ENCODE data around the gene EDEM1.

The EDEM1 gene

GRCh38 chr3:5186089-5186857 lies 1.2 kb upstream of the EDEM1 start:
- peak overlapping the region; percentile 14 for H3K27ac Mint-ChIP-seq
- DNase-seq (ENCODE audit: low spot score) = no peak
- no peaks in the 10 kb centered on the region for H3K9me3 Mint-ChIP-seq
- peaks cover 29% of the 10 kb centered on the region for H3K4me1 Mint-ChIP-seq (ENCODE audit: low read depth)
- H3K4me3 Mint-ChIP-seq = peak overlapping the region; percentile 99
- H3K27me3 Mint-ChIP-seq (ENCODE audit: low read depth) = no peaks in the 10 kb centered on the region
- peaks cover 18% of the 10 kb centered on the region for H3K36me3 Mint-ChIP-seq (ENCODE audit: low read depth)

DNA sequence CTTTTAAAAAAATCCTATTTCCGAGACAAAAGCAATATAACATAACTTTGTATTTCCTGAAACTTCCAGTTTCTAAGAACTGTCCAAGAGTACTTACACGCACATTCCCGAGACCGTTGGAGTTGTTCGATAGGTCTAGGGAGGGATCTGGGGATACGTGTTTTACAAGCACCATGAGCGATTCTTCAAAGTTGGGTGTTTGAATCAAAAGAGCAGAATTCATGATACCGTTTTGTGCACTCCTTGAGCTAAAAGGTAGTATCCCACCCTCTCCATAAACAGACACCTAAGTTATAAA lies 700 bp upstream of the EDEM1 start:
- no peak for DNase-seq (ENCODE audit: low spot score)
- Mint-ChIP-seq H3K27ac (peak overlapping the region; percentile 98), H3K36me3 (ENCODE audit: low read depth) (peaks cover 19% of the 10 kb centered on the region), H3K9me3 (no peaks in the 10 kb centered on the region), H3K27me3 (ENCODE audit: low read depth) (no peaks in the 10 kb centered on the region), H3K4me3 (peak overlapping the region; percentile 99), H3K4me1 (ENCODE audit: low read depth) (peaks cover 34% of the 10 kb centered on the region)

- H3K4me3 Mint-ChIP-seq = peak overlapping the region; percentile 99
- H3K9me3 Mint-ChIP-seq = no peaks in the 10 kb centered on the region
- H3K27me3 Mint-ChIP-seq (ENCODE audit: low read depth) = no peaks in the 10 kb centered on the region
- peaks cover 30% of the 10 kb centered on the region for H3K36me3 Mint-ChIP-seq (ENCODE audit: low read depth)
- H3K27ac Mint-ChIP-seq = peak overlapping the region; percentile 97
- DNase-seq (ENCODE audit: low spot score) = peak; percentile 68
- peaks cover 43% of the 10 kb centered on the region for H3K4me1 Mint-ChIP-seq (ENCODE audit: low read depth)
Observed at GRCh38 chr3:5187920-5188418, 462 bp downstream of the EDEM1 start.

DNA sequence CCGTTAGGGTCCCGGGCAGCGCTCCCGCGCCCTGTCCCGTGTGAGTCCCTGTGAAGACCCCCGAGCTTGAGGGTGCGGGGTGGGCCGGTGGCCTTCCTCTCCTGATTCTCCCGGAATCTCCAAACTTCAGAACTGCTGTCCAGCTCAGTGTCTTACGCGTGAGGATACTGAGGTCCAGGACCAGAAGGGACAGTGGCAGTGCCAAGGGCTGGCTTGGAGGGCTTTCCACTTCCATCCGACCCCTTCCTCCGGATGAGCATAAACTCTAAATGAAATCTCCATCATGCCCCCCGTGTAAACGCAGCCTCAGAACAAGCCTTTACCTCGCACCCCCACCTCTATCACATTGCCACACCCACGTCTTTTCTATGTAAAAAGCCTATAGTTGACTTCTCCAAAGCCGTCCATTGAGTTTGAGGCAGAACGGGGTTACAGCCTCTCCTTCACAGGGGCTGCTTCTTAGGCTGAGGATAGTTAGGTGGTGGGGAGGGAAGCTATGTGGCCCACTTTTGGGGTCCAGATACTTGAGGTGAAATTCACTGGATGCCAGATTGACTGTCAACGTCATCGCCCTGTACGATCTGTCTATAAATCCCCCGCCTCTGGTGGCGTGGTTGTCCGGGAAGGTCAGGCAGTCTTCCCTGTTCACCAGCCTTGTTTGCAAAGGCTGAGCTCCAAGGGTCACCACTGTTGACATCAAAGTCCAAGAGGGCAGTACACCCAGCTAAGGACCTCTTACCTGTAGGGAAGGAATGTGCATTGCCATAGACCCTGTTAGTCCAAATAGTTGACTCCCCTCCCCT lies 1.1 kb downstream of the EDEM1 start:
- H3K9me3 Mint-ChIP-seq = no peaks in the 10 kb centered on the region
- H3K4me3 Mint-ChIP-seq = peak overlapping the region; percentile 96
- peak overlapping the region; percentile 97 for H3K27ac Mint-ChIP-seq
- peaks cover 45% of the 10 kb centered on the region for H3K4me1 Mint-ChIP-seq (ENCODE audit: low read depth)
- H3K27me3 Mint-ChIP-seq (ENCODE audit: low read depth) = no peaks in the 10 kb centered on the region
- peak; percentile 55 for DNase-seq (ENCODE audit: low spot score)
- H3K36me3 Mint-ChIP-seq (ENCODE audit: low read depth) = peaks cover 32% of the 10 kb centered on the region

- Mint-ChIP-seq H3K4me3 (peak overlapping the region; percentile 96), H3K27ac (peak overlapping the region; percentile 84), H3K9me3 (no peaks in the 10 kb centered on the region), H3K27me3 (ENCODE audit: low read depth) (no peaks in the 10 kb centered on the region), H3K4me1 (ENCODE audit: low read depth) (peaks cover 61% of the 10 kb centered on the region), H3K36me3 (ENCODE audit: low read depth) (peaks cover 47% of the 10 kb centered on the region)
- DNase-seq (ENCODE audit: low spot score) = peak; percentile 59
Observed at GRCh38 chr3:5190147-5190791, 2.8 kb downstream of the EDEM1 start.

DNA sequence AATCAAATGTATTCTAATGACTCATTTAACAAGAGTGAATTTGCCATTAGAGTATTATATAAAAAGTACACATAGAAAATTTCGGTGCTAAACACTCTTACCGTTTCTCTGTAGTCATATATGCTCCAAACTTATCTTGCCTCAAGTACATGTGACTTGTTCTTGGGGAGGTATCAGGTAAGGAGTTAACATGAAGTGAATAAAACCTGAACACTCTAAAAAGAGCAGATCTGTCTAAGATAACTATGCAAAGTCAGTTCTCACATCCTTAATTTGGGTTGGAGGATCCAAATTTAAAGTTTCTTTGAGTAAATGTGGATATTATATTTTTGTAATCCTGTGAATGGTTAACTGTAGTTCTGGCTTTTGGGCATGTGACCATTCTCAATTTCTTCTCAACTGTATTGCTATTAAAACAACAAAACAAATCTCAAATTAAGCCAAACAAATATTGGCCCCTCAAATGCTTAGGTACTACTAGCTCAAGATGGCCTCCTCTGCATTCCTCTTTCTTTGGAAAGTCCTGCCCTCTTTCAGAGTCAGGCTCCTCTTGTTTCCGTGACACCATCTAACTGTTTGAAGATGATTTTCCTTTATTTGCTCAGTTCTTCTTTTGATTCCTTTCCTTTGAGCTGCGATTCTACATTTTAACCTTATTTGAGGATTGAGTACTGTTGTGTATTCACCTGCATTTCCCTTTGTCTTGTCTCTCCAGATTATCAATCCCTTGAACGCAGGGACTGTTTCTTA lies 4.2 kb downstream of the EDEM1 start:
- DNase-seq (ENCODE audit: low spot score) = no peak
- H3K27ac Mint-ChIP-seq = peak overlapping the region; percentile 74
- H3K4me1 Mint-ChIP-seq (ENCODE audit: low read depth) = peaks cover 66% of the 10 kb centered on the region
- H3K36me3 Mint-ChIP-seq (ENCODE audit: low read depth) = peaks cover 60% of the 10 kb centered on the region
- H3K4me3 Mint-ChIP-seq = peak overlapping the region; percentile 55
- no peaks in the 10 kb centered on the region for H3K27me3 Mint-ChIP-seq (ENCODE audit: low read depth)
- H3K9me3 Mint-ChIP-seq = no peaks in the 10 kb centered on the region

GRCh38 chr3:5192571-5193365 lies 5.3 kb downstream of the EDEM1 start:
- peak overlapping the region; percentile 55 for H3K4me3 Mint-ChIP-seq
- peak; percentile 52 for DNase-seq (ENCODE audit: low spot score)
- peaks cover 72% of the 10 kb centered on the region for H3K4me1 Mint-ChIP-seq (ENCODE audit: low read depth)
- H3K9me3 Mint-ChIP-seq = no peaks in the 10 kb centered on the region
- H3K27ac Mint-ChIP-seq = peak overlapping the region; percentile 74
- H3K36me3 Mint-ChIP-seq (ENCODE audit: low read depth) = peaks cover 71% of the 10 kb centered on the region
- H3K27me3 Mint-ChIP-seq (ENCODE audit: low read depth) = no peaks in the 10 kb centered on the region

GRCh38 chr3:5194341-5194740 lies 6.8 kb downstream of the EDEM1 start:
- no peaks in the 10 kb centered on the region for H3K9me3 Mint-ChIP-seq
- H3K4me3 Mint-ChIP-seq = peak overlapping the region; percentile 71

DNA sequence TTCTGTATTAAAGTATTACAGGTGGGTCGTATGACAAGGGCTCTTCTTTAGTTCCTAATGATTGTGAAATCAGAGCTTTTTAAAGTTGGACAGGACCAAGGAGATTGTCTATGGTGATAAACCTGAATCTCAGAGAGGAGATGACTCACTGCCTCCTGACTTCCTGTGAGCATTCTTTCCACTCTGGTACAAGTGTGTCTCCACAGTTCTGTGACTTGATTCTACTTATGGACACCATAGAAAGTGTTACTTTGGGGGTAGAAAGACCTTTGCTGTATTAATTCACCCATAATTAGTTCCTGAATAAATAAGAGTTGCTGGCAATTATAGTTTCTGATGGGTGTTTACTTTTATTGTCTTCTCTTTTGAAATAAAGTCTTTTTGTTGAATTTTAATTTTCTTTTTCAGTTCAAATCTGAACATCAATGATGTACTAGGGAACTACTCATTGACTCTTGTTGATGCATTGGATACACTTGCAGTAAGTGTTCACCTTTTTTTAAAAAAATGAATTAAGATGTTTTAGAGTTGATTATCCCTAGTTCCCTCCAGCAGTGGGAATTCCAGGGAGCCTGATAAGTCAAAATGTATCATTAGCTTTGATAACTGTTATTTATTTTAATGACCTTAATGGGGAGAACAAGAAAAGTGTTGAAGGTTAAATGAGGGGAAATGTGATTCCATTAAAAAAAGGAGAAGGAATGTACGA lies 7.4 kb downstream of the EDEM1 start:
- peak; percentile 60 for DNase-seq (ENCODE audit: low spot score)
- Mint-ChIP-seq H3K36me3 (ENCODE audit: low read depth) (peaks cover 76% of the 10 kb centered on the region), H3K9me3 (no peaks in the 10 kb centered on the region)

More at GRCh38 chr3:5194341-5194740, 6.8 kb downstream of the EDEM1 start:
- Mint-ChIP-seq H3K27me3 (ENCODE audit: low read depth) (no peaks in the 10 kb centered on the region), H3K27ac (peak overlapping the region; percentile 90), H3K4me1 (ENCODE audit: low read depth) (peaks cover 80% of the 10 kb centered on the region), H3K36me3 (ENCODE audit: low read depth) (peaks cover 75% of the 10 kb centered on the region)
- DNase-seq (ENCODE audit: low spot score) = no peak

GRCh38 chr3:5195605-5196004 lies 8.1 kb downstream of the EDEM1 start:
- peaks cover 73% of the 10 kb centered on the region for H3K4me1 Mint-ChIP-seq (ENCODE audit: low read depth)
- peak; percentile 41 for DNase-seq (ENCODE audit: low spot score)
- no peaks in the 10 kb centered on the region for H3K9me3 Mint-ChIP-seq
- H3K27ac Mint-ChIP-seq = peak overlapping the region; percentile 90
- H3K36me3 Mint-ChIP-seq (ENCODE audit: low read depth) = peaks cover 77% of the 10 kb centered on the region
- H3K27me3 Mint-ChIP-seq (ENCODE audit: low read depth) = no peaks in the 10 kb centered on the region
- H3K4me3 Mint-ChIP-seq = peak overlapping the region; percentile 71

More for the DNA sequence above, 7.4 kb downstream of the EDEM1 start:
- Mint-ChIP-seq H3K4me3 (peak overlapping the region; percentile 71), H3K27me3 (ENCODE audit: low read depth) (no peaks in the 10 kb centered on the region), H3K4me1 (ENCODE audit: low read depth) (peaks cover 78% of the 10 kb centered on the region), H3K27ac (peak overlapping the region; percentile 90)

- no peak for DNase-seq (ENCODE audit: low spot score)
- Mint-ChIP-seq H3K36me3 (ENCODE audit: low read depth) (peaks cover 83% of the 10 kb centered on the region), H3K27me3 (ENCODE audit: low read depth) (no peaks in the 10 kb centered on the region), H3K4me3 (peak overlapping the region; percentile 71), H3K4me1 (ENCODE audit: low read depth) (peaks cover 66% of the 10 kb centered on the region), H3K9me3 (no peaks in the 10 kb centered on the region), H3K27ac (peak overlapping the region; percentile 90)
Observed at GRCh38 chr3:5197022-5197421, 9.5 kb downstream of the EDEM1 start.

DNA sequence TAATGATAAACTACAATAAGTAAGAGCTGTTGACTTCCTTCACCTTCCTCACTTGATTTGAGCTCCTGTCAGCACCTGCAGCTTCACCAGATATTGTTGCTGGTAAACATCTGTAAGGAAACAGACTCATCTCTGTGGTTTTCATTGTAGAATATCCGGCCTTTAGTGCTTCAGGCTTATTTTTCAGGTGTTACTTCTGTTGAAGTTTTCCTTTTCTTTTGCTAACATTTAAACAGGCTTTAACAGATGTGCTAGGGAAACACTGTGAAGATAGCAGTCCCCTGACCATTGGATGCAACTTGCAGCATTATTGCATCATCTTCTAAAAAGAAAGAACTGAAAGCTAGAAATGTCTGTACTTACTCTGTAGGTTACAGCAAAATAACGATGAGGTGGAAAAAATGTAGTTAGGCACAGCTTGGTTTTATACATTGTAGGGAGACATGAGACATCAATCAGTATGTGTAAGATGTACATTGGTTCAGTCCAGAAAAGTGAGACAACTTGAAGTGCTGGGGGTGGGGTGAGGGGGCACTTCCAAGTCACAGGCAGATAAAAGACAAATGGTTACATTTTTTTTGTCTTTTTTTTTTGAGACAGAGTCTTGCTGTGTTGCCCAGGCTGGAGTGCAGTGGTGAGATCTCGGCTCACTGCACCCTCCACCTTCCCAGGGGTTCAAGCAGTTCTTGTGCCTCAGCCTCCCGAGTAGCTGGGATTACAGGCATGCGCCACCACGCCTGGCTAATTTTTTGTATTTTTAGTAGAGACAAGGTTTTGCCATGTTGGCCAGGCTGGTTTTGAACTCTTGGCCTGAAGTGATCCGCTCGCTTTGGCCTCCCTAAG lies 10.2 kb downstream of the EDEM1 start:
- DNase-seq (ENCODE audit: low spot score) = peak; percentile 35
- peaks cover 59% of the 10 kb centered on the region for H3K4me1 Mint-ChIP-seq (ENCODE audit: low read depth)
- no peaks in the 10 kb centered on the region for H3K27me3 Mint-ChIP-seq (ENCODE audit: low read depth)

More for the DNA sequence above, 10.2 kb downstream of the EDEM1 start:
- peak overlapping the region; percentile 90 for H3K27ac Mint-ChIP-seq
- H3K4me3 Mint-ChIP-seq = peak overlapping the region; percentile 71
- no peaks in the 10 kb centered on the region for H3K9me3 Mint-ChIP-seq
- H3K36me3 Mint-ChIP-seq (ENCODE audit: low read depth) = peaks cover 83% of the 10 kb centered on the region

Measured in T-helper 2 cell treated with Interferon-gamma antibody and Interleukin-4, amounts not matched to agents 5 μg/mL and 100 μg/mL, for 36 hours (primary cell).